MM.1S (cell line): Measurements from ENCODE around the gene RHOT1.

ENCODE experiments used
- DNase-seq: peaks from one replicate; pipeline ENCODE4 v3.0.0-alpha.2; 2015
- H2AFZ ChIP-seq: fragments of 300-600 bp; sonication (generic); 2 replicates; pipeline ENCODE4 v1.6.0; 2016; ENCODE audit warnings: antibody characterized with exemption, low read length
- H3F3A ChIP-seq: fragments of 300-600 bp; sonication (generic); 2 replicates; pipeline ENCODE4 v1.6.1; 2016; ENCODE audit warnings: mild to moderate bottlenecking, antibody characterized with exemption, low read length, moderate library complexity, mixed read lengths; ENCODE audit not compliant: insufficient read depth
- H3K27ac ChIP-seq: fragments of 300-600 bp; sonication (generic); 2 replicates; pipeline ENCODE4 v1.5.1; 2016; ENCODE audit warnings: mild to moderate bottlenecking, low read length
- H3K27me3 ChIP-seq: fragments of 300-600 bp; sonication (generic); replicated peaks from 2 replicates; pipeline ENCODE4 v1.6.0; 2016; ENCODE audit warnings: low read length; ENCODE audit not compliant: insufficient read depth
- H3K36me3 ChIP-seq: fragments of 300-600 bp; sonication (generic); replicated peaks from 2 replicates; pipeline ENCODE4 v1.6.1; 2016; ENCODE audit warnings: mild to moderate bottlenecking, low read length, mixed read lengths; ENCODE audit not compliant: insufficient read depth
- H3K4me1 ChIP-seq: fragments of 300-600 bp; sonication (generic); 2 replicates; pipeline ENCODE4 v1.6.1; 2016; ENCODE audit warnings: low read length, mixed read lengths
- H3K4me2 ChIP-seq: fragments of 300-600 bp; sonication (generic); 2 replicates; pipeline ENCODE4 v1.6.0; 2016; ENCODE audit warnings: low read depth, low read length
- H3K4me3 ChIP-seq: fragments of 300-600 bp; sonication (generic); 2 replicates; pipeline ENCODE4 v1.5.1; 2016; ENCODE audit warnings: low read length, mixed read lengths
- H3K79me2 ChIP-seq: fragments of 300-600 bp; sonication (generic); 2 replicates; pipeline ENCODE4 v1.6.1; 2016; ENCODE audit warnings: mixed run types, low read length, mixed read lengths
- H3K9ac ChIP-seq: fragments of 300-600 bp; sonication (generic); 2 replicates; pipeline ENCODE4 v1.6.1; 2016; ENCODE audit warnings: low read length, mixed read lengths
- H3K9me2 ChIP-seq: fragments of 300-600 bp; sonication (generic); replicated peaks from 2 replicates; pipeline ENCODE4 v1.6.1; 2016; ENCODE audit warnings: mild to moderate bottlenecking, low read length, mixed read lengths; ENCODE audit not compliant: insufficient read depth
- H3K9me3 ChIP-seq: fragments of 300-600 bp; sonication (generic); replicated peaks from 2 replicates; pipeline ENCODE4 v1.6.1; 2016; ENCODE audit warnings: mild to moderate bottlenecking, low read length, mixed read lengths; ENCODE audit not compliant: insufficient read depth
- H4K20me1 ChIP-seq: fragments of 300-600 bp; sonication (generic); 2 replicates; pipeline ENCODE4 v1.6.1; 2016; ENCODE audit warnings: mild to moderate bottlenecking, low read length, moderate library complexity, mixed read lengths; ENCODE audit not compliant: insufficient read depth
- EZH2 ChIP-seq: fragments of 300-600 bp; sonication (generic); optimal IDR thresholded peaks from 2 replicates; pipeline ENCODE3; 2017; ENCODE audit warnings: low read depth, mild to moderate bottlenecking, antibody characterized with exemption, low read length, mixed read lengths
- EZH2phosphoT487 ChIP-seq: fragments of 300-600 bp; sonication (generic); IDR thresholded peaks from 2 replicates; pipeline ENCODE4 v1.6.1; 2018; ENCODE audit warnings: antibody characterized with exemption, low read length
- TF ChIP-seq, protein P1 (sequence below): fragments of 300-600 bp; sonication (generic); IDR thresholded peaks from 2 replicates; pipeline ENCODE4 v1.5.1; 2016; ENCODE audit warnings: antibody characterized with exemption, low read length, mixed read lengths

Gene RHOT1

DNA sequence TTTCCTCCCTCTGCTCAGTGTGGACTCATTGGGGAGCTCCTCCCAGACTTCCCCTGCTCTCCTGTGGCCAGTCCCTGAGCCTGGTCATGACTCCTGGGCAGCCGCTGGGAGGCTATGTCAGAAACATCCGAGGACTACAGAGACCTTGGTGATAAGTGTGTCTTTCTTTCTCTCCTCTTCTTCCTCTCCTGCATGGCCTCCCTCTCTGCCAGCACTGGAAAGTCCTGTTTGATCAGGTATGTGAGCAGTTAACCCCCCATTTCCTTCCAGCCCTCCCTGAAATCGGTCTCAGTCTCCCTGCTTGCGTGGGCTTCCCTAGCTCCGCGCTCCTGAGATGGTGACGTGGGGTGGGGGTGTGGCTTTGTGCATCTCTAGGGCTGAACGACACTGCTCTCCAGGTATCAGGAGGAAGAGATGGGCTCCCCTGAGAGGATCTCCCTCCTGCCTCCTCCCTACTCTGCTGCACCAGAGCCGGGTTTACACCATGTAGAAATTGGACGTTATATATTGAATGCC lies 125.4 kb downstream of the RHOT1 start:
- no peak for DNase-seq
- H3K27me3 ChIP-seq, result peaks cover 9% of the 10 kb centered on the region
- no peak for TF ChIP-seq EZH2phosphoT487
- TF ChIP-seq, protein P1, sequence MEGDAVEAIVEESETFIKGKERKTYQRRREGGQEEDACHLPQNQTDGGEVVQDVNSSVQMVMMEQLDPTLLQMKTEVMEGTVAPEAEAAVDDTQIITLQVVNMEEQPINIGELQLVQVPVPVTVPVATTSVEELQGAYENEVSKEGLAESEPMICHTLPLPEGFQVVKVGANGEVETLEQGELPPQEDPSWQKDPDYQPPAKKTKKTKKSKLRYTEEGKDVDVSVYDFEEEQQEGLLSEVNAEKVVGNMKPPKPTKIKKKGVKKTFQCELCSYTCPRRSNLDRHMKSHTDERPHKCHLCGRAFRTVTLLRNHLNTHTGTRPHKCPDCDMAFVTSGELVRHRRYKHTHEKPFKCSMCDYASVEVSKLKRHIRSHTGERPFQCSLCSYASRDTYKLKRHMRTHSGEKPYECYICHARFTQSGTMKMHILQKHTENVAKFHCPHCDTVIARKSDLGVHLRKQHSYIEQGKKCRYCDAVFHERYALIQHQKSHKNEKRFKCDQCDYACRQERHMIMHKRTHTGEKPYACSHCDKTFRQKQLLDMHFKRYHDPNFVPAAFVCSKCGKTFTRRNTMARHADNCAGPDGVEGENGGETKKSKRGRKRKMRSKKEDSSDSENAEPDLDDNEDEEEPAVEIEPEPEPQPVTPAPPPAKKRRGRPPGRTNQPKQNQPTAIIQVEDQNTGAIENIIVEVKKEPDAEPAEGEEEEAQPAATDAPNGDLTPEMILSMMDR, result no peak

DNA sequence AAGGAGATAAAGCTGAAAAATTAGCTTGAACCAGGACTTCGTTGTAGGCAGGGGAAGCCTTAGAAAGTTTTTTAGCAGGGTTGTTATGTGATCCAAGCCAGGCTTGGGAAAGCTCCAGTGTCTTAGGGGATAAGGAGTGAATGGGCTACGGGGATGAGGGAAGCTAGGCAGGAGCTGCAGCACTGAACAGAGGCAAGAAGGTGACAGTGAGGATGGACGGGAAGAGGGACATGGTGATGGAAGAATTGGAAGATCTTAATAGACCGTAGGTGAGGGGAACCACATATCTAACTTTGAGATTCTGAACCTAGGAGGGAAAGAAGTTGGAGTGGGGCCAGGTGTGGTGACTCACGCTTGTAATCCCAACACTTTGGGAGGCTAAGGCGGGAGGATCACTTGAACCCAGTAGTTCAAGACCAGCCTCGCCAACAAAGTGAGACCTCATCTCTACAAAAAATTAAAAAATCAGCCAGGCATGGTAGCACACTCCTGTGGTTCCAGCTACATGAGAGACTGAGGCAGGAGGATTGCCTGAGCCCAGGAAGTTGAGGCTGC lies 126.5 kb downstream of the RHOT1 start:
- H3K4me1 ChIP-seq, result 0 out of 2 replicates have a peak, but pooled peaks cover 3% of the 10 kb centered on the region
- peaks cover 9% of the 10 kb centered on the region for H3K27me3 ChIP-seq
- TF ChIP-seq, protein P1, result no peak
- TF ChIP-seq EZH2phosphoT487 (no peak), EZH2 (no peak)
- H3K79me2 ChIP-seq, result no peaks in the 10 kb centered on the region
- no peak for DNase-seq
- no peak overlapping the region for H3K4me3 ChIP-seq
- no peaks in the 10 kb centered on the region for H3K9me2 ChIP-seq
- H3K36me3 ChIP-seq, result no peaks in the 10 kb centered on the region
- H3F3A ChIP-seq, result no peaks in the 10 kb centered on the region
- no peak overlapping the region for H2AFZ ChIP-seq
- H3K4me2 ChIP-seq, result no peak overlapping the region
- no peaks in the 10 kb centered on the region for H4K20me1 ChIP-seq
- H3K27ac ChIP-seq, result no peak overlapping the region
- H3K9ac ChIP-seq, result no peak overlapping the region
- H3K9me3 ChIP-seq, result no peaks in the 10 kb centered on the region

More for the DNA sequence above, 125.4 kb downstream of the RHOT1 start:
- H3K9ac ChIP-seq, result no peak overlapping the region
- no peak overlapping the region for H2AFZ ChIP-seq
- no peak overlapping the region for H3K4me2 ChIP-seq
- H3K4me3 ChIP-seq, result no peak overlapping the region
- H3K9me3 ChIP-seq, result no peaks in the 10 kb centered on the region
- H3K27ac ChIP-seq, result no peak overlapping the region
- no peaks in the 10 kb centered on the region for H3K79me2 ChIP-seq
- H3K36me3 ChIP-seq, result no peaks in the 10 kb centered on the region
- no peaks in the 10 kb centered on the region for H4K20me1 ChIP-seq
- 0 out of 2 replicates have a peak, but pooled peaks cover 3% of the 10 kb centered on the region for H3K4me1 ChIP-seq
- no peaks in the 10 kb centered on the region for H3F3A ChIP-seq
- no peaks in the 10 kb centered on the region for H3K9me2 ChIP-seq

DNA sequence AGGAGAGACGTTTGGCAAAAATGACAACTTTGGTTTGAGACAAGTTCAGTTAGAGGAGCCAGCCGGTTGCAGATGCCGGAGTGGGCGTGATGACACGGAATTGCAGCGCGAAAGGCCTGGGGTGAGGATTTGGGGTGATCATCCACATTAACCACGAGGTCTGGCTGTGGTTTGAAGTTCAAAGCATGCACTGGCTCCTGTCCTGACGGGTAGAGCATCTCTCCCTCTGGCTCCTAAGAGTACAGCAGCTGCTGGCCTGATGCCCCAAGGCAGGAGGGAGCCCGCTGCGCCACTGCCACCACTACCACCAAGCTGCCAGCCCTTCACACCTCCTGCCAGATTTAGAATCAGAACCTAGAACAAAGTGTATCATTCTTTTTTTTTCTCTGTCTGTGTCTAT lies 127.1 kb downstream of the RHOT1 start:
- H3K4me3 ChIP-seq, result no peak overlapping the region
- no peaks in the 10 kb centered on the region for H3K79me2 ChIP-seq
- H3K36me3 ChIP-seq, result no peaks in the 10 kb centered on the region
- peaks cover 9% of the 10 kb centered on the region for H3K27me3 ChIP-seq
- no peak overlapping the region for H2AFZ ChIP-seq
- TF ChIP-seq EZH2 (no peak), EZH2phosphoT487 (no peak)
- TF ChIP-seq, protein P1, result no peak
- H3F3A ChIP-seq, result no peaks in the 10 kb centered on the region
- no peaks in the 10 kb centered on the region for H3K9me2 ChIP-seq
- H3K4me1 ChIP-seq, result 0 out of 2 replicates have a peak, but pooled peaks cover 3% of the 10 kb centered on the region
- no peak overlapping the region for H3K9ac ChIP-seq
- no peak for DNase-seq
- H4K20me1 ChIP-seq, result no peaks in the 10 kb centered on the region
- no peaks in the 10 kb centered on the region for H3K9me3 ChIP-seq
- H3K4me2 ChIP-seq, result no peak overlapping the region
- H3K27ac ChIP-seq, result no peak overlapping the region
